Heart left ventricle (tissue), 16 donors: ENCODE data around the gene FRRS1. TPM values are rescaled to one million over a fixed set of nuclear protein-coding genes. Genes with fewer than 3 reads are reported as not detected.

Experiments used
- ATAC-seq, 4 donors: fragments of 200-7000 bp; cut with Tn5 transposase; one replicate each; pipeline ENCODE4 v1.9.1; 2020 to 2022; ENCODE audit warnings: moderate library complexity in 4 of 4, mild to moderate bottlenecking in 3 of 4, moderate number of reproducible peaks in 1 of 4
- DNase-seq, 5 donors: peaks; one replicate each; pipeline ENCODE4 v3.0.0-alpha.2; 2020
- H3K27ac ChIP-seq, 12 donors: fragments of 200-600 bp; sonication (generic) in 4 of 12; one replicate each; pipeline versions ENCODE4 v1.5.0 to v1.8.0; 2016 to 2022; ENCODE audit warnings: mild to moderate bottlenecking in 2 of 12
- H3K27me3 ChIP-seq, 9 donors: fragments of 200-600 bp; sonication (generic) in 2 of 9; one replicate each; pipeline versions ENCODE4 v1.5.1 to v1.8.0; 2016 to 2022; ENCODE audit warnings: mild to moderate bottlenecking in 3 of 9
- H3K36me3 ChIP-seq, 9 donors: fragments of 200-600 bp; sonication (generic) in 2 of 9; one replicate each; pipeline versions ENCODE4 v1.5.0 to v1.8.0; 2018 to 2022; ENCODE audit warnings: mild to moderate bottlenecking in 2 of 9
- H3K4me1 ChIP-seq, 12 donors: fragments of 200-600 bp; sonication (generic) in 4 of 12; one replicate each; pipeline versions ENCODE4 v1.5.0 to v1.8.0; 2016 to 2022; ENCODE audit warnings: mild to moderate bottlenecking in 3 of 12
- H3K4me3 ChIP-seq, 12 donors: fragments of 200-600 bp; sonication (generic) in 4 of 12; one replicate each; pipeline versions ENCODE4 v1.5.0 to v1.8.0; 2017 to 2022; ENCODE audit warnings: mild to moderate bottlenecking in 9 of 12, moderate library complexity in 4 of 12
- H3K9me3 ChIP-seq, 12 donors: fragments of 200-600 bp; sonication (generic) in 4 of 12; one replicate each; pipeline versions ENCODE4 v1.5.0 to v1.8.0; 2016 to 2022; ENCODE audit warnings: mild to moderate bottlenecking in 1 of 12
- CTCF ChIP-seq, 12 donors: fragments of 200-600 bp; sonication (generic) in 4 of 12; IDR thresholded peaks; one replicate each; pipeline versions ENCODE4 v1.5.0 to v1.8.0; 2018 to 2022; ENCODE audit warnings: antibody characterized with exemption in 12 of 12, mild to moderate bottlenecking in 5 of 12
- POLR2A ChIP-seq, 2 donors: fragments of 450-650 bp; IDR thresholded peaks; one replicate each; pipeline ENCODE4 v1.6.1; 2017; ENCODE audit warnings: antibody characterized with exemption in 2 of 2, mild to moderate bottlenecking in 2 of 2, moderate library complexity in 2 of 2
- WGBS, 4 donors: extraction: QIAGEN DNeasy Blood & Tissue Kit in 2 of 4; methylation state at CpG; one replicate each; pipeline versions ENCODE4 v1.1.5 to v1.1.7; 2013 to 2018; 5-methylcytosine and 5-hydroxymethylcytosine counted together
- intact Hi-C, 10 donors: fragments of 100-400 bp; cut with DNase I; formaldehyde crosslinking; loops; one replicate each; pipeline versions ENCODE4 v1.11.1 to v1.14.2; 2022
- polyA plus RNA-seq, 2 donors: library from polyadenylated mRNA; stranded (reverse); fragments of 200-250 nt; gene quantifications; one replicate each; pipeline ENCODE4 v1.2.3, GENCODE V29; 2013
- total RNA-seq, 9 donors: library from RNA; depleted of rRNA in 2 of 9; stranded (reverse); fragments of >200 nt in 2 of 9; fragmentation: NEBNext Ultra II Directional in 3 of 9; extraction: Animal tissue kit (Norgen Biotek cat#: 25700) in 3 of 9; gene quantifications; one replicate each; pipeline versions ENCODE4 v1.1.0 to v1.2.4, GENCODE V29; 2016 to 2023
- donor health status: ischemic (EF 13 %, LVEDD 7.1; RV severe dilation, severe dysfunction).
- donor health status: healthy with polysubstance abuse.
- donor health status: DM: no; HTN: yes; CAD: no.
- donor health status: DM: no; HTN: no; CAD: no.
- donor health status: ischemic (EF 25% LVEDD 6.9; RV normal size, moderate dysfunction).
- donor health status: ischemic (EF 25% LVEDD 5.7; RV mildly dilated, moderate dysfunction).
- donor health status: healthy.
- donor health status: DM: yes; HTN: yes; CAD: no.
- donor health status: ischemic (EF 35%, LVEDD 5.7; RV mildly dilated, moderate dysfunction).
- donor health status: nonischemic (EF 11% LVEDD 7.7; RV severe dilation, severe dysfunction).
- donor health status: DM: yes; HTN: yes; CAD: no.
- donor health status: PGD.
- donor health status: ischemic (EF 29% LVEDD 5.4; RV normal size, mild dysfunction).
- donor health status: nonischemic (EF 23%, LVEDD 6.1; RV moderate dilation, normal function).

The FRRS1 gene
- total and polyA plus RNA-seq, 11 donors = 0.50 to 9.3 (median 5.4) TPM

- WGBS, 4 donors = 77 to 88% (median 84%) methylated on average over 2 of the region's 2 CpGs
- H3K9me3 ChIP-seq = no peaks in the 10 kb centered on the region
- TF ChIP-seq POLR2A (IDR thresholded peaks at IDR 0.05) (no peak), CTCF (IDR thresholded peaks at IDR 0.05) (no peak)
- no peak for ATAC-seq
- H3K27ac ChIP-seq = peak overlapping the region; percentile 6 to 98 (median 73)
- no peak for DNase-seq
- no peak overlapping the region for H3K4me3 ChIP-seq
- H3K36me3 ChIP-seq = peaks cover 0 to 59% (median 39%) of the 10 kb centered on the region in 9 donors
- H3K27me3 ChIP-seq = no peaks in the 10 kb centered on the region
- peaks cover 32 to 93% (median 59%) of the 10 kb centered on the region in 12 donors for H3K4me1 ChIP-seq
- intact Hi-C loops = loop anchor here in 2 of 10 donors (5.0 to 10.0 kb wide), 2 partner anchors 129 to 131 kb away; no protein-coding TSS in a partner anchor
Observed at GRCh38 chr1:99663501-99663900, 102.9 kb downstream of the FRRS1 start.

- peaks cover 32 to 97% (median 62%) of the 10 kb centered on the region in 12 donors for H3K4me1 ChIP-seq
- H3K4me3 ChIP-seq = no peak overlapping the region
- ATAC-seq (peak; percentile 68 to 89 (median 87)), DNase-seq (peak; percentile 69 to 86 (median 81))
- no peaks in the 10 kb centered on the region for H3K9me3 ChIP-seq
- peak overlapping the region; percentile 35 to 98 (median 73) for H3K27ac ChIP-seq
- H3K36me3 ChIP-seq = peaks cover 0 to 51% (median 30%) of the 10 kb centered on the region in 9 donors
- intact Hi-C loops = loop anchor here in 2 of 10 donors (5.0 to 10.0 kb wide), 2 partner anchors 128 to 130 kb away; no protein-coding TSS in a partner anchor
- TF ChIP-seq CTCF (IDR thresholded peaks at IDR 0.05) = no peak
- no peak for TF ChIP-seq POLR2A (IDR thresholded peaks at IDR 0.05)
- no peaks in the 10 kb centered on the region for H3K27me3 ChIP-seq
- 19 to 42% (median 28%) methylated on average over 3 of the region's 3 CpGs for WGBS, 4 donors
Observed at GRCh38 chr1:99662539-99663080, 103.8 kb downstream of the FRRS1 start.

GRCh38 chr1:99661780-99662179 is 104.7 kb downstream of the FRRS1 start:
- Histone ChIP-seq H3K4me1 (peaks cover 32 to 98% (median 66%) of the 10 kb centered on the region in 12 donors), H3K27me3 (no peaks in the 10 kb centered on the region), H3K36me3 (peaks cover 0 to 42% (median 22%) of the 10 kb centered on the region in 9 donors), H3K27ac (peak overlapping the region; percentile 35 to 98 (median 73)), H3K4me3 (no peak overlapping the region), H3K9me3 (no peaks in the 10 kb centered on the region)
- TF ChIP-seq POLR2A (IDR thresholded peaks at IDR 0.05) = no peak
- TF ChIP-seq CTCF (IDR thresholded peaks at IDR 0.05) = no peak
- ATAC-seq (peak in 1 of 4 donors; percentile 38), DNase-seq (no peak)
- 49 to 58% (median 54%) methylated on average over 3 of the region's 3 CpGs for WGBS, 4 donors
- intact Hi-C loops = loop anchor here in 2 of 10 donors (5.0 to 10.0 kb wide), 2 partner anchors 127 to 129 kb away; no protein-coding TSS in a partner anchor

DNA sequence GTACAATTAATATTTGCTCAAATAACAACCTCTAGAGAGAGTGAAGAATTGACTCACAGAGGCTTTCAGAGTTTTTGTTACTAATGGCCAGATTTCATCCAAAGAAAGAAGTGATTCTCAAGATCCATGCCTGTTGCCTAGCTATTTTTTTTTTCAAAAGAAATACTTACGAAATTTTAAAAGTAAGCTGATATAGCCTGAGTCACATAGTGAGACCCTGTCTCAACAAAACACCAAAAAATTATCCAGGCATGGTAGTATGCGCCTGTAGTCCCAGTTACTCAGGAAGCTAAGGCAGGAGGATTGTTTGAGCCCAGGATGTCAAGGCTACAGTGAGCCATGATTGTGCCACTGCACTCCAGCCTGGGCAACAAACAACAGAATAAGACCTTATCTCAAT is 105.9 kb downstream of the FRRS1 start:
- no peak overlapping the region for H3K4me3 ChIP-seq
- H3K9me3 ChIP-seq = no peaks in the 10 kb centered on the region
- H3K27ac ChIP-seq = peak overlapping the region; percentile 26 to 98 (median 76)
- WGBS, 4 donors = 77 to 85% (median 82%) methylated on average over 2 of the region's 2 CpGs
- peaks cover 32 to 98% (median 74%) of the 10 kb centered on the region in 12 donors for H3K4me1 ChIP-seq
- H3K36me3 ChIP-seq = peaks cover 0 to 31% (median 19%) of the 10 kb centered on the region in 9 donors
- TF ChIP-seq CTCF (IDR thresholded peaks at IDR 0.05) (no peak), POLR2A (IDR thresholded peaks at IDR 0.05) (no peak)
- intact Hi-C loops = loop anchor here in 2 of 10 donors (5.0 to 10.0 kb wide), 2 partner anchors 126 to 128 kb away; no protein-coding TSS in a partner anchor
- DNase-seq (no peak), ATAC-seq (no peak)
- H3K27me3 ChIP-seq = no peaks in the 10 kb centered on the region
